Head of caudate nucleus (tissue), 42 donors: Measurements from ENCODE around the gene GPR143.
"Not testable (repeated sequence)": the region's sequence is repeated elsewhere in the genome, so short reads cannot be mapped to it uniquely, and the experiment has no call there.

ENCODE experiments used
- DNase-seq, 42 donors: peaks; one replicate each; pipeline versions ENCODE4 v3.0.0 to v3.0.0-alpha.2; 2020 to 2021; ENCODE audit warnings: mixed read lengths in 7 of 42
- intact Hi-C: fragments of 100-400 bp; cut with DNase I; formaldehyde crosslinking; loops from one replicate; pipeline ENCODE4 v1.15.0; 2022

The GPR143 gene

GRCh38 chrX:9775930-9776329 is 10.3 kb upstream of the GPR143 start:
- intact Hi-C loops, result no loop called here
- DNase-seq, result no peak

GRCh38 chrX:9772943-9773342 is 7.3 kb upstream of the GPR143 start:
- intact Hi-C loops, result no loop called here
- no peak for DNase-seq

GRCh38 chrX:9770319-9770718 is 4.7 kb upstream of the GPR143 start:
- no peak for DNase-seq

GRCh38 chrX:9768321-9768839 is 2.7 kb upstream of the GPR143 start:
- intact Hi-C loops, result not testable (repeated sequence)

More at GRCh38 chrX:9770319-9770718, 4.7 kb upstream of the GPR143 start:
- intact Hi-C loops, result no loop called here

GRCh38 chrX:9767375-9767774 is 1.7 kb upstream of the GPR143 start:
- DNase-seq, result no peak
- intact Hi-C loops, result no loop called here

More at GRCh38 chrX:9768321-9768839, 2.7 kb upstream of the GPR143 start:
- DNase-seq, result not testable (repeated sequence)

- DNase-seq, result peak in 9 of 42 donors; percentile 3 to 40 (median 11)
- intact Hi-C loops, result no loop called here
These were observed 443 bp downstream of the GPR143 start for GRCh38 chrX:9765072-9765736.

- no peak for DNase-seq
- intact Hi-C loops, result no loop called here
These were observed 6.3 kb downstream of the GPR143 start for GRCh38 chrX:9759337-9759736.

- intact Hi-C loops, result no loop called here
- no peak for DNase-seq
These were observed 7.5 kb downstream of the GPR143 start for GRCh38 chrX:9758021-9758638.

GRCh38 chrX:9757366-9757765 is 8.3 kb downstream of the GPR143 start:
- intact Hi-C loops, result no loop called here
- no peak for DNase-seq

- DNase-seq, result no peak
- intact Hi-C loops, result no loop called here
These were observed 16.4 kb downstream of the GPR143 start for GRCh38 chrX:9749146-9749692.

- intact Hi-C loops, result no loop called here
- DNase-seq, result no peak
These were observed 18.0 kb downstream of the GPR143 start for GRCh38 chrX:9747644-9748043.

GRCh38 chrX:9746148-9746888 is 19.3 kb downstream of the GPR143 start:
- intact Hi-C loops, result no loop called here
- DNase-seq, result no peak

- no peak for DNase-seq
- intact Hi-C loops, result no loop called here
These were observed 20.1 kb downstream of the GPR143 start for GRCh38 chrX:9745417-9746115.

- DNase-seq, result no peak
- intact Hi-C loops, result no loop called here
These were observed 26.5 kb downstream of the GPR143 start for GRCh38 chrX:9739130-9739529.

GRCh38 chrX:9738151-9738550 is 27.5 kb downstream of the GPR143 start:
- intact Hi-C loops, result no loop called here

GRCh38 chrX:9737363-9737762 is 28.3 kb downstream of the GPR143 start:
- DNase-seq, result no peak
- intact Hi-C loops, result no loop called here

More at GRCh38 chrX:9738151-9738550, 27.5 kb downstream of the GPR143 start:
- no peak for DNase-seq

- no peak for DNase-seq
- intact Hi-C loops, result no loop called here
These were observed 34.9 kb downstream of the GPR143 start for GRCh38 chrX:9730752-9731151.

GRCh38 chrX:9730078-9730477 is 35.6 kb downstream of the GPR143 start:
- no peak for DNase-seq
- intact Hi-C loops, result no loop called here

GRCh38 chrX:9729171-9729885 is 36.3 kb downstream of the GPR143 start:
- no peak for DNase-seq
- intact Hi-C loops, result no loop called here
